Erythroblast (primary cell): ENCODE results near the gene FOXP1.

ENCODE experiments used
- DNase-seq, 2 experiments: peaks; one replicate each; lab custom pipeline; 2025; lab: John Stamatoyannopoulos, UW
- GATA1 ChIP-seq: IDR thresholded peaks from 2 replicates; pipeline ENCODE4 v1.6.1; 2011; ENCODE audit warnings: low read depth, mild to moderate bottlenecking, control low read depth, low read length, moderate library complexity
- POLR2A ChIP-seq: IDR thresholded peaks from 2 replicates; pipeline ENCODE4 v1.6.1; 2011; ENCODE audit warnings: mild to moderate bottlenecking, low read length

Gene FOXP1

DNA sequence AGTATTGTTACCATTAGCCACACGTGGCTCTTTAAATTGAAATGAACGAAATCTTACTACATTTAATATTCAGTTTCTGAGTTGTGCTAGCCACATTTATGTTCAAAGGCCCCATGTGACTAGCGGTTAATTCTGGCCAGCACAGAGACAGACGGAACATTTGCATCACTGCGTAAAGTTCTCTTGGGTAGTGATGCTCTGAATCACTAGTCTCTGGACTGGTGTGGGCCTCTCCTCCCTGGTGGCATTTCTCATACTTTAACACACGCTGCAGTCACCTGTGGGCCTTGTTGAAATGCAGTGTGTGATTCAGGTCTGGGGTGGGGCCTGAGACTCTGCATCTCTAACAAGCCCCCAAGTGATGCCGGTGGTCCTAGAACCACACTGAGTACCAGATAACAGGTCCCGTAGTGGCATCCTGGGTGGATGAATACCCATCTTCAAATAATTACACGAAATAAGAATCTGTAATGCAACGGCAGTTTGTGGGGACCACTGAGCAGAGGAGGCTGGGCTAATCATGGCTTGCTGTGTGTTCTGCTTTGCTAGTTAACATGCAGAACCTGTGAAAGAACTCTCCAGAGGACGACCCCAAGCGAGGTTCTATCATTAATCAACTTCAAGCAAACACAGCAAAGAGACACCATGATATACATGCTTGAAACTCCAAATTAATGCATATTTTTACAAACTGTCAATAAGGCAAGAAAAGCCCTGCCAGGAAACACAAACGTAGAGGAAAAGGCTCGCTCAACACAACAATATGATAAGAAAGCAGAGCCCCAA lies 623.8 kb downstream of the FOXP1 start:
- TF ChIP-seq POLR2A (no peak), GATA1 (no peak)
- no peak for DNase-seq

DNA sequence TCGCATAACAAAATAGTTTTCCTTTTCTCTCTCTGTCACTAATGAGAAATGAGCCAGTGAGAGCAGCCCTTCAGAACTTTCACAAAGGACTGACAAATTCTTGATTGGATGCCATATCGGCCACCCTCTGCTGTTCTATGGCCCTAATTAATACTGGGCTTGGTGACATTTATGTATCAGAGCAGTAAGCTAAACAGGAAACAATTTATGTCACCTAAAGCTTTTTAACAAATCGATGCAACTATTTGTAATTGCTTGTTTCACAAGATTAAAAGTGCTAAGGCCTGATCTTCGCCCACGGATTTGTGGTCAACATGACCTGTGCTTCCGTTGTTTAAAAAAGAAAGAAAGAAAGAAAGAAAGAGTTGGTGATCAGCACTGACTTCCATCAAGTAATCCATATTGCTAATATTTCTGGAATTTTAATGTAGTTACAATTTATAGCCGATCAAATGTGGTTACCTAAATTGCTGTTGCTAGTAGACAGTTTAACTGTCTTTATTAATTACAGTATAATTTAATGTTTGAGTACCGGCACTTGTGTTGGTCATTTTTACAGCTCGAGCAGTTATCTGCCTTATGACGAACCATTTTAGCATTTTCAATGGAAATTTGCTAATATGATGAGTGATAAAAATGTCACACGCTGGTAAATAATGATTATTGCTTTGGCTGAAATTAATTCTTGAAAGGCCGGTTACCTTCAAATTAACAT lies 631.3 kb downstream of the FOXP1 start:
- DNase-seq = no peak
- no peak for TF ChIP-seq POLR2A
- no peak for TF ChIP-seq GATA1

DNA sequence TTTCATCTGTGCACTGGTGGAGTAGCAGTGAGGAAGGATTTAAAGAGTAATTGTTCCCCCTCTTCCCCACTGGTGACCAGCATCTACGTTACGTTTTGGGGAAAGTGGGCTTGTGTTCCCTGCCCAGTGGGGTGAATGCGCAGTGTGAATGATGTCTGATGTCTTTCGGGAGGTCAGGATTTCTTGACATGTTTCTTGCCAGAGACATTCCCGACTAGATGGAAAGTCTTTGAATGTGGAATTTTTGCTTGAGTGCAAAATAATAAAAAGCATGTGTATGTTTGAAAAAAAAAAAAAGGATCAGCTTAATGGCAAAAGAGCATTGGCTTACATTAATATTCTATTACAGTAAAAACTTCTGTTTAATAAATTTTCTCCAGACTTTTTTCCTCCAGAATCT lies 632.2 kb downstream of the FOXP1 start:
- TF ChIP-seq POLR2A (no peak), GATA1 (no peak)
- DNase-seq = no peak

DNA sequence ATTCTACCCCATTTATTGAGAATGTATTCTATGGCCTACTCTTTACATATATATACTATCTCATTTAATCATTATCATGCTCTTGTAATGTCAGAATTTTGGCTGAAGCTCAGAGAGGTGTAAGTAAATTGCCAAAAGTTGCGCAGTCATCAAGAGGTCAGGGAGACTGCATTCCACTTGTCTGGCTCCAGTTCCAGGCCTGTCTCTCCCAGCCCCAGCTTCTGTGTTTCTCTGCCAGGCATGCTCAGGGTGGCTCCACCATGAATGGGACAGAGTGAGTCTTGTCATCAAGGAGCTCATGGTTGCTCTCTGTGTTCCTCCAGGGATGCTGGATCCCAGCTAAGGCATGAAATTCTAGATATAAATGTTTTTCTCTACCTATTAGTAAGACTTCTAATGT lies 635.9 kb downstream of the FOXP1 start:
- TF ChIP-seq GATA1 = no peak
- TF ChIP-seq POLR2A = no peak
- DNase-seq = no peak

DNA sequence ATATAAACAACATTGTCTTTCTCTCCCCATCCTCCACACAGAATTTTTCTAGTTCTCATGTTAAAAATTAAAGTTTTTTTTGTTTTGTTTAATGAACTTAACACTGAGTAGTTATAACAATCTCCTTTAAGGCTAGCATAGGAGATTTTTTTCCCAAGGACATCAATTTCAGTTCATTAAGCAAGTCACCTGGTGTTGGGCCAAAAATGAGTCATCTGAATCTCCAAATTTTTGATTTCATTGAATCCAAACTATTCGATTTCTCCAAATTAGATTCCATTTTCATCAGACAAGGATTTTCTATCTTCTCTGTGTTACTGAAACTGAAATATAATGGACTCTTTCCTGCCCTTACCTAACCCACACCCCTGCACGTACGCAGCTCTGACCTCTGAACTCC lies 639.6 kb downstream of the FOXP1 start:
- TF ChIP-seq GATA1 = no peak
- no peak for TF ChIP-seq POLR2A
- DNase-seq = no peak

DNA sequence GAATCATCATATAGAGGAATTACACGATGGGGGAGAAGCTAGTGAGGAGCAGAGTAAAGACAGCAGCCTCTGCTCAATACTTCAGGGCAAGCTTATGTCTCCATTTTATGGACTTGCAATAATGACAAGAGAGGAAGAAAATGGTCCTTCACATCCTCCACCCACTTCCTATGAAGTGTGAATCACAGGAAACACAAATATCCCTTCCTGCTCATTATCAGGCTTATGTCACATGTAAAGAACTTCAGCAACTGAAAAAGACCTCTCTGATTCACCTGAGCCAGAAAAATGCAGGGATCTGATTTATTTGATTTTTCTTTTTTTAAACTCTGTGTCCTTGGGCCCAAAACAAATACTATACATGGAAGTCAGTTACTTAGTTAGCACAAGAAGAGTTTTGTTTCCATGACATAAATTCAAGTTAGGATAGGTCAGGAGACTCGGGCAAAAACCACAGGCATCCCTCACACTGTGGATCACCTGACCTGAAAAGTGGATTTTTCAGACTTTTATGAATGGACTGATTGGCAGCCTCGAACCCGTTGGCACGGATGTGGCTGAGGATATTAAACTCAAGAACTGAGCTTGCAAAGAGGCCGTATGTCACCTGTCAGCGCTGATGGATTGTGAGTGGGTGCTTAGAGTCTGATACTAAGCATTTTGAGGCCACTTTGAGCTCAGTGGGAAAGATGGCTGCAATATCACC lies 650.3 kb downstream of the FOXP1 start:
- no peak for DNase-seq
- TF ChIP-seq POLR2A (no peak), GATA1 (no peak)

DNA sequence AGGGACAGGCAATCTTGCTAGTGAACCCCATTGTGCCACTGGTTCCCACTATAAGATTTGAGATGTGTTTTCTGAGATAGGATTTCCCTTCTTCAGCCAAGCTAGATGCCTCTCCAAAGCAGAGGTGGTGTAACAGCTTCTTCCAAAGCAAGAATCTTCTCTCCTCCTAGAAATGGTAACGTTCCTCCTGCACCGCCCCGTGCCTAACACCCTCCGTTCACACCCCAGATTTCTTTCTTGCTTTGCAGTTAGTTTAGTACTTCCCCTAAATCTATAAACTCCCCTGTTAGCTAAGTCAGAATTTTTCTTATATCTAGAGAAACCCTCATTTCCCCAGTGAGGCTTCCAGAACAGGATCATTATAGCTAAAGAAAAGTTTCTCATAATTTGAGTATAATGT lies 653.5 kb downstream of the FOXP1 start:
- TF ChIP-seq GATA1 = no peak
- TF ChIP-seq POLR2A = no peak
- DNase-seq = no peak

DNA sequence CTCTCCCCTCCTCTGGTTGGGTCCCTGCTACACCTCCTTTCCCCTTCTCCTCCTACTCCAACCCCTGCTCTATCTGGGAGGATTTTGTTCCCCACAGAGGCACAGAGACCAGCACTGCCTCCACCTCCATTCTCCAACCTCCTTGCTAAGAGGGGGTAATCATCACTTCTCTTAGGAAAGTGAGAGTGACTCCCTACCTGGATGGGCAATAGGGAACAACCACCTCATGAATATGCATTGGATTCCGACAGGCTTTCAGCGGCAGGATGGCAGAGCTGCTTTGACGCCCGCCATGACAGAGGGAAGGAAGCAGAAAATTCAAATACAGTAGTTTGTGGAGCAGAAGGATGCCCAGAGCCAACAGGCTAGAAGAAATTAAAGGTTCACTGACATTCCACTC lies 656.3 kb downstream of the FOXP1 start:
- no peak for TF ChIP-seq GATA1
- TF ChIP-seq POLR2A = no peak
- no peak for DNase-seq

DNA sequence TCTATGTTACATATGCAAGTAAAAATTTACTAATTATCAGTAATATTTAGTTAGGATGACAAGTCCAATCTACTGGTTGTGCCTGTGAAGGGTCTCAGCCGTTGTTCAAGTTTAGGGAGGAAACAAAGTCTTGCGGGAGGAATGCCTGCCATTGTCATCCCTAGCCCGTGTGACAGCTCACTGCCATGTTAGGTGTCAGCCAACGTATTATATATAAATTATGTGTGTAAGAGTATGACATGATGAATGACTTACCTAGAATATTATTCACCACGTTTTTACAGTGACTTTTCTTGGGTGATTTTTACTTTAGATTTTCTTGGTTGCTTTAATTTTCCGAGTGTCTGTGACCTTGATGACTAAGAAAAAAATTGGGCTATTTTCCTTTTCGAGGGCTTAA lies 656.7 kb downstream of the FOXP1 start:
- no peak for DNase-seq
- TF ChIP-seq POLR2A = no peak
- TF ChIP-seq GATA1 = no peak

DNA sequence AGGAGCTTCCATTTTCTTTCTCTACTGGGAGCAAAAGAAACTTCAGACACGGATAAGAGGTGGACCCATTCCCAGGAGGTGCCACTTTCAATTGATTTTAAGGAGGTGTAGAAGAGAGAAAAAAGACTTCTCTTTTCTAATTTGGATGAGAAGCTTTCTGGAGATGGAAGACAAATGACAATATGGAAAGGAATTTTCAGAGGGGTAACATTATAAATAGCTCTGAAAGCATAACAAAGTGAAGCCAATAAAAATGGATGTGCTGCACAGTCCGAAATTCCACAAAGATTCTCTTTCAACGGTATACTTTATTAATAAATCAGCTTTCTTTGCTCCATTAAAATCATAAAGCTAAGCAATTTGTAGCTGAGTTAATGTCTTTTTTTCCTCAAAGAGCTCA lies 663.9 kb downstream of the FOXP1 start:
- DNase-seq = no peak
- TF ChIP-seq GATA1 (no peak), POLR2A (no peak)

DNA sequence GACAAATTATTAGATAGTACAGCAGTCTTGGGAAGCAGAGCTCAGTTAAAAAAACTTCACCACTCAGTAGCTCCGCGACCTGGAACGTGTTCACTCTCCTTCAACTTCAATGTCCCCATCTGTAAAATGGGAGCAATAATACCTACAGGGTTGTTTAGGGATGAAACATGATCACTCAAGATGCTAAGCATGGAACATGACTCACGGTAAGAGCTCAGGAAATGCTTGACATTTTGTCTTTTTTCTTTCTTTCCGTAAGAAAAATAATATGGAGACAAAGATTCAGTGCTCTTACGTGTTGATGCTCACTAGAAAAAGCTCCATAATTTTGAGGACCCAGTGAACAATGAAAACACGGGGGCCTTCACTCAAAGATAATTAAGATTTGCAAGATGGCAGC lies 664.4 kb downstream of the FOXP1 start:
- TF ChIP-seq GATA1 = no peak
- no peak for TF ChIP-seq POLR2A
- no peak for DNase-seq

DNA sequence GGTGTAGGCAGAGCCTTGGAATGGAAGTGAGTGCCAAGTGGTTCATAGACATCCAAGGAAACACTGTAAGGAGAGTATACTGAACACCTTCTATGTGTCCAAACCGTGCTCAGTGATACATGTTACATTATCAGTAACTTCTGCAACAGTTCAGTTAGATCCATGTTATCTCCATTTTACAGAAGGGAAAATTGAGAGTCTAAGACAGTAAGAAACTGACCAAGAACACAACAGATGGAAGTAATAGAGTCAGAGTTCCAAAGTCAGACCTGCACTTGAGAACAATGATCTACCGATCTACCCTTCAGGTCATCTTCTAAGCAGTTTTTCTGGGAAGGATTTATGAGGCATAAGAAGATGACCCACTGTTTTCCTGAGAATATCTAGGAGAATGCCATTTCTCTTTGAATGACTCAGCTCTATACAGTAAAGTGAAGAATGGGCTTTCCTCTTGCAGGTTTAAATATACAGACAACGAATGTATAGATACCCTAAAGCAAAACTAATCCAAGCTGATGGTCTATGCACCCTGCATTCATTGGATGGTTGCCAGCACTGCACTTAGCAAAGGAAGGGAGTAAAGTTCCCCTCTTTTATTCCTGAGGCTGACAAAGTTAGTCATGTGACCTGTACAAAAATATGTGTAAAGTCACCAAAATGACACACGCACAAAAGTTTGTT lies 667.0 kb downstream of the FOXP1 start:
- no peak for TF ChIP-seq GATA1
- TF ChIP-seq POLR2A = no peak
- no peak for DNase-seq

DNA sequence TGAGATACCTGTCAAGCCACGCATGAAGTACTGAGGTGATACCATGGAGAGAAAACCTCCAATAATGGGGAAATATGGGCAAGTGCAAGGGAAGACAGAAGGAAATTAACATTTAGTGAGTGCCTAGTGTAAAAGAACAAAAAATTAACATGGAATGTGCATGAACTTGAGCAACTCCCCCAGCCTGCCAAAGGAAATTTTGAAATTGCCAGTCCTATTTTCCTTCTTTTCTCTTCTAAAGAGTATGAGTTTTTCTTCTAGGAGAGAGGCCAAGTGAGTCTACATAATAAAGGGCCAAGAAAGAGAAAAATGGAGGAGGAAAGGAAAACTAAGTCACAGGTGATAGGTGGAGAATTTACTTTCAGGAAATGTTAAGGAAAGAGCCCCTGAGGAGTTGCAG lies 668.7 kb downstream of the FOXP1 start:
- TF ChIP-seq POLR2A (no peak), GATA1 (no peak)
- DNase-seq = no peak
